GM23338 (cell line): ENCODE measurements around the gene CHTF8. TPM values are rescaled to one million over a fixed set of nuclear protein-coding genes. Genes with fewer than 3 reads are reported as not detected.

ENCODE experiments used
- CREB1 ChIP-seq: fragments of 250-450 bp; sonication (Bioruptor Pico); IDR thresholded peaks from 2 replicates; pipeline ENCODE4 v1.5.0; 2020; ENCODE audit warnings: low read depth, mild to moderate bottlenecking, moderate library complexity
- EZH2 ChIP-seq: fragments of 200-600 bp; sonication (generic); IDR thresholded peaks from one replicate; pipeline ENCODE4 v1.8.0; 2017; ENCODE audit warnings: antibody characterized with exemption, mild to moderate bottlenecking, low read depth; ENCODE audit not compliant: unreplicated experiment
- JUNB ChIP-seq: IDR thresholded peaks from one replicate; pipeline ENCODE4 v1.6.1; 2016; ENCODE audit warnings: antibody characterized with exemption; ENCODE audit not compliant: unreplicated experiment
- POLR2AphosphoS5 ChIP-seq: IDR thresholded peaks from 2 replicates; pipeline ENCODE4 v1.6.1; 2016; ENCODE audit warnings: antibody characterized with exemption, low read depth
- STAT1 ChIP-seq: IDR thresholded peaks from one replicate; pipeline ENCODE4 v1.6.1; 2016; ENCODE audit warnings: antibody characterized with exemption; ENCODE audit not compliant: unreplicated experiment
- ZNF331 ChIP-seq: fragments of 250-450 bp; sonication (Bioruptor Pico); IDR thresholded peaks from 2 replicates; pipeline ENCODE4 v1.5.0; 2020; ENCODE audit warnings: low read depth, mild to moderate bottlenecking, moderate library complexity
- polyA plus RNA-seq: library from polyadenylated mRNA; unstranded; fragments of >200 nt; fragmentation: Nextera tagmentation; extraction: Ambion mirVana; gene quantifications from 2 replicates; pipeline ENCODE4 v1.2.1, GENCODE V29; 2016
- total RNA-seq: library from RNA; depleted of rRNA; stranded (reverse); fragments of >200 nt; shearing (Covaris generic); gene quantifications from 2 replicates; pipeline ENCODE4 v1.2.3, GENCODE V29; 2014
- TF ChIP-seq, protein P1 (sequence below): fragments of 250-450 bp; sonication (Bioruptor Pico); IDR thresholded peaks from 2 replicates; pipeline ENCODE4 v1.5.0; 2020; ENCODE audit warnings: mild to moderate bottlenecking, moderate library complexity
- TF ChIP-seq, protein P2 (sequence below), 2 experiments: fragments of 200-600 bp in 1 of 2; sonication (generic) in 1 of 2; conservative IDR thresholded peaks; 2 replicates each; pipeline versions ENCODE4 v1.5.1 to v1.6.1; 2016 to 2017; ENCODE audit warnings: antibody characterized with exemption in 2 of 2, low read depth in 2 of 2, mild to moderate bottlenecking in 2 of 2, moderate library complexity in 1 of 2
- TF ChIP-seq, protein P3 (sequence below): IDR thresholded peaks from 2 replicates; pipeline ENCODE4 v1.6.1; 2016; ENCODE audit warnings: antibody characterized with exemption
- TF ChIP-seq, protein P4 (sequence below): IDR thresholded peaks from one replicate; pipeline ENCODE4 v1.6.1; 2018; ENCODE audit warnings: antibody characterized with exemption; ENCODE audit not compliant: unreplicated experiment

CHTF8 gene
- total and polyA plus RNA-seq, 2 experiments from 2014 or later: 24.4 to 155 TPM

DNA sequence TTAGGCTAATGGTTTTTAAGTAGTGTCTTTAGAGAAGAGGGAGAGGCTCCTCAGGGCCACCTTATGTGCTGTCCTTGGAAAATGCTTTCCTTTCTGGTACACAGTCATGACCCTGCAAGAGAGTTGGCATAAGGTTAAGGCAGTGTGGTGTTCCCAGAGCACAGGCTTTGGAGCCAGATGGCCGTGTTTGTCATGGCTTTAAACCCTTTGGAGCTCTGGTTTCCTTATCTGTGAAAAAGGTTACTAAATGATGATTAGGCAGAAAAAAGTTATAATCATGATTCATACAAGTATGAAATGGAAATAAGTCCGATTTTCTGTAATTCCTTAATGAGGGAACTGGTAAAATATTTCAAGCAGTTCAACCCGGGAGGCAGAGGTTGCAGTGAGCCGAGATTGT, 13.3 kb upstream of the CHTF8 start (continued):
- TF ChIP-seq, protein P1, sequence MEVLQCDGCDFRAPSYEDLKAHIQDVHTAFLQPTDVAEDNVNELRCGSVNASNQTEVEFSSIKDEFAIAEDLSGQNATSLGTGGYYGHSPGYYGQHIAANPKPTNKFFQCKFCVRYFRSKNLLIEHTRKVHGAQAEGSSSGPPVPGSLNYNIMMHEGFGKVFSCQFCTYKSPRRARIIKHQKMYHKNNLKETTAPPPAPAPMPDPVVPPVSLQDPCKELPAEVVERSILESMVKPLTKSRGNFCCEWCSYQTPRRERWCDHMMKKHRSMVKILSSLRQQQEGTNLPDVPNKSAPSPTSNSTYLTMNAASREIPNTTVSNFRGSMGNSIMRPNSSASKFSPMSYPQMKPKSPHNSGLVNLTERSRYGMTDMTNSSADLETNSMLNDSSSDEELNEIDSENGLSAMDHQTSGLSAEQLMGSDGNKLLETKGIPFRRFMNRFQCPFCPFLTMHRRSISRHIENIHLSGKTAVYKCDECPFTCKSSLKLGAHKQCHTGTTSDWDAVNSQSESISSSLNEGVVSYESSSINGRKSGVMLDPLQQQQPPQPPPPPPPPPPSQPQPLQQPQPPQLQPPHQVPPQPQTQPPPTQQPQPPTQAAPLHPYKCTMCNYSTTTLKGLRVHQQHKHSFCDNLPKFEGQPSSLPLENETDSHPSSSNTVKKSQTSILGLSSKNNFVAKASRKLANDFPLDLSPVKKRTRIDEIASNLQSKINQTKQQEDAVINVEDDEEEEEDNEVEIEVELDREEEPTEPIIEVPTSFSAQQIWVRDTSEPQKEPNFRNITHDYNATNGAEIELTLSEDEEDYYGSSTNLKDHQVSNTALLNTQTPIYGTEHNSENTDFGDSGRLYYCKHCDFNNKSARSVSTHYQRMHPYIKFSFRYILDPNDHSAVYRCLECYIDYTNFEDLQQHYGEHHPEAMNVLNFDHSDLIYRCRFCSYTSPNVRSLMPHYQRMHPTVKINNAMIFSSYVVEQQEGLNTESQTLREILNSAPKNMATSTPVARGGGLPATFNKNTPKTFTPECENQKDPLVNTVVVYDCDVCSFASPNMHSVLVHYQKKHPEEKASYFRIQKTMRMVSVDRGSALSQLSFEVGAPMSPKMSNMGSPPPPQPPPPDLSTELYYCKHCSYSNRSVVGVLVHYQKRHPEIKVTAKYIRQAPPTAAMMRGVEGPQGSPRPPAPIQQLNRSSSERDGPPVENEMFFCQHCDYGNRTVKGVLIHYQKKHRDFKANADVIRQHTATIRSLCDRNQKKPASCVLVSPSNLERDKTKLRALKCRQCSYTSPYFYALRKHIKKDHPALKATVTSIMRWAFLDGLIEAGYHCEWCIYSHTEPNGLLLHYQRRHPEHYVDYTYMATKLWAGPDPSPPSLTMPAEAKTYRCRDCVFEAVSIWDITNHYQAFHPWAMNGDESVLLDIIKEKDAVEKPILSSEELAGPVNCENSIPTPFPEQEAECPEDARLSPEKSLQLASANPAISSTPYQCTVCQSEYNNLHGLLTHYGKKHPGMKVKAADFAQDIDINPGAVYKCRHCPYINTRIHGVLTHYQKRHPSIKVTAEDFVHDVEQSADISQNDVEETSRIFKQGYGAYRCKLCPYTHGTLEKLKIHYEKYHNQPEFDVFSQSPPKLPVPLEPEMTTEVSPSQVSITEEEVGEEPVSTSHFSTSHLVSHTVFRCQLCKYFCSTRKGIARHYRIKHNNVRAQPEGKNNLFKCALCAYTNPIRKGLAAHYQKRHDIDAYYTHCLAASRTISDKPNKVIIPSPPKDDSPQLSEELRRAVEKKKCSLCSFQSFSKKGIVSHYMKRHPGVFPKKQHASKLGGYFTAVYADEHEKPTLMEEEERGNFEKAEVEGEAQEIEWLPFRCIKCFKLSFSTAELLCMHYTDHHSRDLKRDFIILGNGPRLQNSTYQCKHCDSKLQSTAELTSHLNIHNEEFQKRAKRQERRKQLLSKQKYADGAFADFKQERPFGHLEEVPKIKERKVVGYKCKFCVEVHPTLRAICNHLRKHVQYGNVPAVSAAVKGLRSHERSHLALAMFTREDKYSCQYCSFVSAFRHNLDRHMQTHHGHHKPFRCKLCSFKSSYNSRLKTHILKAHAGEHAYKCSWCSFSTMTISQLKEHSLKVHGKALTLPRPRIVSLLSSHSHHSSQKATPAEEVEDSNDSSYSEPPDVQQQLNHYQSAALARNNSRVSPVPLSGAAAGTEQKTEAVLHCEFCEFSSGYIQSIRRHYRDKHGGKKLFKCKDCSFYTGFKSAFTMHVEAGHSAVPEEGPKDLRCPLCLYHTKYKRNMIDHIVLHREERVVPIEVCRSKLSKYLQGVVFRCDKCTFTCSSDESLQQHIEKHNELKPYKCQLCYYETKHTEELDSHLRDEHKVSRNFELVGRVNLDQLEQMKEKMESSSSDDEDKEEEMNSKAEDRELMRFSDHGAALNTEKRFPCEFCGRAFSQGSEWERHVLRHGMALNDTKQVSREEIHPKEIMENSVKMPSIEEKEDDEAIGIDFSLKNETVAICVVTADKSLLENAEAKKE: no peak
- TF ChIP-seq, protein P2, sequence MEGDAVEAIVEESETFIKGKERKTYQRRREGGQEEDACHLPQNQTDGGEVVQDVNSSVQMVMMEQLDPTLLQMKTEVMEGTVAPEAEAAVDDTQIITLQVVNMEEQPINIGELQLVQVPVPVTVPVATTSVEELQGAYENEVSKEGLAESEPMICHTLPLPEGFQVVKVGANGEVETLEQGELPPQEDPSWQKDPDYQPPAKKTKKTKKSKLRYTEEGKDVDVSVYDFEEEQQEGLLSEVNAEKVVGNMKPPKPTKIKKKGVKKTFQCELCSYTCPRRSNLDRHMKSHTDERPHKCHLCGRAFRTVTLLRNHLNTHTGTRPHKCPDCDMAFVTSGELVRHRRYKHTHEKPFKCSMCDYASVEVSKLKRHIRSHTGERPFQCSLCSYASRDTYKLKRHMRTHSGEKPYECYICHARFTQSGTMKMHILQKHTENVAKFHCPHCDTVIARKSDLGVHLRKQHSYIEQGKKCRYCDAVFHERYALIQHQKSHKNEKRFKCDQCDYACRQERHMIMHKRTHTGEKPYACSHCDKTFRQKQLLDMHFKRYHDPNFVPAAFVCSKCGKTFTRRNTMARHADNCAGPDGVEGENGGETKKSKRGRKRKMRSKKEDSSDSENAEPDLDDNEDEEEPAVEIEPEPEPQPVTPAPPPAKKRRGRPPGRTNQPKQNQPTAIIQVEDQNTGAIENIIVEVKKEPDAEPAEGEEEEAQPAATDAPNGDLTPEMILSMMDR (conservative IDR thresholded peaks at IDR 0.05; ENCODE audit: low read depth in 2 of 2): no peak
- TF ChIP-seq STAT1 (no peak), JUNB (no peak), POLR2AphosphoS5 (no peak), EZH2 (no peak), ZNF331 (no peak), CREB1 (CRISPR knock-in tag) (no peak)
- TF ChIP-seq, protein P3, sequence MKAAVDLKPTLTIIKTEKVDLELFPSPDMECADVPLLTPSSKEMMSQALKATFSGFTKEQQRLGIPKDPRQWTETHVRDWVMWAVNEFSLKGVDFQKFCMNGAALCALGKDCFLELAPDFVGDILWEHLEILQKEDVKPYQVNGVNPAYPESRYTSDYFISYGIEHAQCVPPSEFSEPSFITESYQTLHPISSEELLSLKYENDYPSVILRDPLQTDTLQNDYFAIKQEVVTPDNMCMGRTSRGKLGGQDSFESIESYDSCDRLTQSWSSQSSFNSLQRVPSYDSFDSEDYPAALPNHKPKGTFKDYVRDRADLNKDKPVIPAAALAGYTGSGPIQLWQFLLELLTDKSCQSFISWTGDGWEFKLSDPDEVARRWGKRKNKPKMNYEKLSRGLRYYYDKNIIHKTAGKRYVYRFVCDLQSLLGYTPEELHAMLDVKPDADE: no peak
- TF ChIP-seq, protein P4, sequence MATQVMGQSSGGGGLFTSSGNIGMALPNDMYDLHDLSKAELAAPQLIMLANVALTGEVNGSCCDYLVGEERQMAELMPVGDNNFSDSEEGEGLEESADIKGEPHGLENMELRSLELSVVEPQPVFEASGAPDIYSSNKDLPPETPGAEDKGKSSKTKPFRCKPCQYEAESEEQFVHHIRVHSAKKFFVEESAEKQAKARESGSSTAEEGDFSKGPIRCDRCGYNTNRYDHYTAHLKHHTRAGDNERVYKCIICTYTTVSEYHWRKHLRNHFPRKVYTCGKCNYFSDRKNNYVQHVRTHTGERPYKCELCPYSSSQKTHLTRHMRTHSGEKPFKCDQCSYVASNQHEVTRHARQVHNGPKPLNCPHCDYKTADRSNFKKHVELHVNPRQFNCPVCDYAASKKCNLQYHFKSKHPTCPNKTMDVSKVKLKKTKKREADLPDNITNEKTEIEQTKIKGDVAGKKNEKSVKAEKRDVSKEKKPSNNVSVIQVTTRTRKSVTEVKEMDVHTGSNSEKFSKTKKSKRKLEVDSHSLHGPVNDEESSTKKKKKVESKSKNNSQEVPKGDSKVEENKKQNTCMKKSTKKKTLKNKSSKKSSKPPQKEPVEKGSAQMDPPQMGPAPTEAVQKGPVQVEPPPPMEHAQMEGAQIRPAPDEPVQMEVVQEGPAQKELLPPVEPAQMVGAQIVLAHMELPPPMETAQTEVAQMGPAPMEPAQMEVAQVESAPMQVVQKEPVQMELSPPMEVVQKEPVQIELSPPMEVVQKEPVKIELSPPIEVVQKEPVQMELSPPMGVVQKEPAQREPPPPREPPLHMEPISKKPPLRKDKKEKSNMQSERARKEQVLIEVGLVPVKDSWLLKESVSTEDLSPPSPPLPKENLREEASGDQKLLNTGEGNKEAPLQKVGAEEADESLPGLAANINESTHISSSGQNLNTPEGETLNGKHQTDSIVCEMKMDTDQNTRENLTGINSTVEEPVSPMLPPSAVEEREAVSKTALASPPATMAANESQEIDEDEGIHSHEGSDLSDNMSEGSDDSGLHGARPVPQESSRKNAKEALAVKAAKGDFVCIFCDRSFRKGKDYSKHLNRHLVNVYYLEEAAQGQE: no peak
